ENCODE results near the gene POU2AF3.
"Not testable (repeated sequence)": the region's sequence is repeated elsewhere in the genome, so short reads cannot be mapped to it uniquely, and the experiment has no call there.

POU2AF3 gene, protein sequence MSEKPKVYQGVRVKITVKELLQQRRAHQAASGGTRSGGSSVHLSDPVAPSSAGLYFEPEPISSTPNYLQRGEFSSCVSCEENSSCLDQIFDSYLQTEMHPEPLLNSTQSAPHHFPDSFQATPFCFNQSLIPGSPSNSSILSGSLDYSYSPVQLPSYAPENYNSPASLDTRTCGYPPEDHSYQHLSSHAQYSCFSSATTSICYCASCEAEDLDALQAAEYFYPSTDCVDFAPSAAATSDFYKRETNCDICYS

DNA sequence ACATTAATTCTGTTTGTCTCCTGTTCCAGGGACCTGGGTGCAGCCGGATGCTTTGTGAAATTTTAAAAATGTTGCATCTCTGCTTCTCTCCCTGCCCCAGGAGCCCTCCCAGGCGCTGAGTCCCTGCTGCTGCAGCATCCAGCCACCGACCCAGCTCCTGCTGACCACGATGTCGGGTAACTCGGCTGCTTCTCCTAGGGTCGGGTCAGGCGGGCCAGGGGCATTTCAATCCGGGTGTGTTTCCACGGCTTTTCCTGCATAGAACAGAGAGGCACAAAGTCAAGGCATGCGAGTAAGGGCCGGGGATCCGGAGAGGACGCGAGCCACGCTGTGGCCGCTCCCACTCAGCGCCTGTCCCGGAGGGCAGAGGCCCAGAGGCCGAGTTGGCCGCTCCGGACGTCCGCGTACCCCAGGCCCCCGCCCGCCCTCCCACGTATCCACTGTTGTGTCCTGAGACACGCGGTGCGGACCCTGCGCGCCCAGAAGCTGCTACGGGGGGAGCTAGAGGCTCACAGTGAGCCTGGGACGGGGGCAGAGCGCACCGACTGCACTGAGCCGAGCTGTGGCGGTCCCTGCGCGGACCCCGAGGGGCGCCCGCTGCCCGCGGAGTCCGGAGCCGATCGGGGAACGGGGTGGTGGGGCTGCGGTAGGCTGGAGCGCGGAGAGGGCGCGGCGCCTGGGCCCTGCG is at the start of gene POU2AF3:
Gene POU2AF3, plus strand, starts transcription at position 134 of the 688 bp plus-strand sequence. Its CDS starts 36 bp downstream, at position 170.
- DNase-seq (ENCODE audit: low read depth in 2 of 3, low spot score in 1 of 3), result no peak

DNA sequence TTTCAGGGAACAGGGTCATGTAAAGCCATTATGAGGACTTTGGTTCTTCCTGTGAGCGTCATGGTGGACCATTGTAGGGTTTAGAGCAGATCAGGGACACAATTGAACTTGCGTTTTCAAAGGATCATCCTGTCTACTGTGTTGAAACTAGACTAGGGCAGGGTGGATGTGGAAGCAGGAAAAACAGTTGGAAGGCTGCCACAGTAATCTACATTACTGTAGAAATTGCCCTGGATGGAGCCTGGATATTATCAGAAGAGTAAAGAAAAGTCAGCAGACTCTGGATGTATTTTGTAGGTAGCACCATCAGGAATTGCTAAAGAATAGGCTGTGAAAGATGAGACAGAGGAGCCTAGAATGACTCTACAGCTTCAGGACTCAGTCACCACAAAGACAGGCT is 47.4 kb upstream of the POU2AF3 start:
- no peak for DNase-seq (ENCODE audit: low read depth in 2 of 3, low spot score in 1 of 3)

DNA sequence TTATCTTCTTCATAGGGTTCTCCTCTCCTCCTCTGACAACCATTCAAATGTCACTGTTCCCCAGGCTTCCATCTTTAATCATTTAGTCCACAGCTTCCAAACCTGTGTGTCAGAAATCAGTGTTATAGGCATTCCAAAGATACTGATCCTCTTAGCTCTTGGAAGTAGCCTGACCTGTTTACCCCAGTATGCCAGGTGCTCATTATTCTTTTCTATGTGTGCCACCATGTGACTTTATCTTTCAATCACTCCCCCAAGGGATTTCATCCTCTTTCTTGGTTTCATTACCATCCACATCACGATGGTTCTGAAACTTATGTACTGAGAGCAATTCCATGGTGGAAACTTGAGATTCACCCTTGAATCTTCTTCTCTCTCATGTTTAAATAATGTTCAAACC is 45.2 kb upstream of the POU2AF3 start:
- DNase-seq (ENCODE audit: low read depth in 2 of 3, low spot score in 1 of 3), result no peak

DNA sequence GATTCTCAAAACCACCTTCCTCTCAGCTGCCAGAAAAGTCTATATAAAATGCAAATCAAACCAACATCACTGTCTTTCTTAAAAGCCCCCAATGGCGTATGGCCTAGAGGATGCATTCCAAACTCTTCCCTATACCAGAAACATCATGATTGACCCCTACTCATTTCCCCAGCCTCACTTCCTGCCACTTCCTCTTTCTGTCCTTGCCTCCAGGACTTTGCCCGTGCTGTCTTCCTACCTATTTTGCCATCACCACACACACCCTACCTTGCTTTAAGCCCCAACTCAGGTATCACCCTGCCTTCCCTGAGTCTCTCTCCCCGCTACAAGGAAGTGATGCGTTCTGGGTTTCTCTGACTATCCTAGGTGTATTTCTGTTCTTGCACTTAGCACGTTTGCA is 44.7 kb upstream of the POU2AF3 start:
- DNase-seq (ENCODE audit: low read depth in 2 of 3, low spot score in 1 of 3), result no peak

DNA sequence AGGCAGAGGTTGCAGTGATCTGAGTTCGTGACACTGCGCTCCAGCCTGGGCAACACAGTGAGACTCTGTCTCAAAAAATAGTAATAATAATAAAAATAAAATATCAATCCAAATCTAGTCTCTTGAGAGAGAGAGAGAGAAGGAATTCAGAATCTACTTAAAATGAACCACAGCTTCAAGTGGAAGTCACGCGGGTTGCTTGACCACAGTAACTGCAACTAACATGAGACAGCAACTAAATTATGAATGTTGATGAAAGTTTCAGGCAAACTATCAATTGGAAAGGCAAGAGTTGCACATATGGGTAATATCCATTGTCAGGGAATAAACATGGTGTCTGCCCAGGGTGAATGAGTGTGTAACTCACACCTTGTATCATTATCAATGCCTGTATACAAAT is 40.3 kb upstream of the POU2AF3 start:
- no peak for DNase-seq (ENCODE audit: low read depth in 2 of 3, low spot score in 1 of 3)

DNA sequence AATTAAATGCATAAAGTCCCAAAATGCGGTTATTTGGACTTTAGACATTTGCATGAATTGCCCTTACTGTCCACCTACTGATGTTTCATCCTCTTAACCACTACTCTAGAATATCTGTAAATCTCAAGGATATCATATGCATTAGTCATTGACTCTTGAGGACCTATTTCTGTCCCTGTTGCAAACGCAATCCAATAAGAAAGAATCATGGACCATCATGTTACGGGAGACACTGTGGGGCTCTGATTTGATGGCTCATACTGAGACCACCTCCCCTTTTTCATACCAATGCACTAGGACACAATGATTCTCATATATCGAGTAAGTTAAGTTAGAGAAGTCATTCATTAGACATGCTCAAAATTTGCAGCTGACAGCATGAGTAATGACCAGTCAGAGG is 38.5 kb upstream of the POU2AF3 start:
- no peak for DNase-seq (ENCODE audit: low read depth in 2 of 3, low spot score in 1 of 3)

DNA sequence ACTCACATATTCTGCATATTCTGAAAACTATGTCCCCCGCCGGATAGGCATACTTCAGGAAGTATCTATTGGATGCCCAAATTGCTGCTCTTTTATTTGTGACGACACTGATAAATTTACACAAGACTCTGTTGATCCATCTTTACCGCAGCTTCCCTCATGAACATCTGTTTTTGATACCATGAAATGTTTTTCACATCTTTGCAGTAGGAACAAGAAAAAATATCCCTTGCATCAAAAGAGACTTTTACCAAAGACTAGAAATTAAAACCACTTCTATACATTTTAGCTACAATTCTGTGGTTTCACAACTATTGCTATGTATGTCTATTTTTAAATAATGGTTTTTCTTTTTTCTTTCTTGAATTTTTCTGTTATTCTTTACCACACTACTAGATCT is 37.5 kb upstream of the POU2AF3 start:
- no peak for DNase-seq (ENCODE audit: low read depth in 2 of 3, low spot score in 1 of 3)

DNA sequence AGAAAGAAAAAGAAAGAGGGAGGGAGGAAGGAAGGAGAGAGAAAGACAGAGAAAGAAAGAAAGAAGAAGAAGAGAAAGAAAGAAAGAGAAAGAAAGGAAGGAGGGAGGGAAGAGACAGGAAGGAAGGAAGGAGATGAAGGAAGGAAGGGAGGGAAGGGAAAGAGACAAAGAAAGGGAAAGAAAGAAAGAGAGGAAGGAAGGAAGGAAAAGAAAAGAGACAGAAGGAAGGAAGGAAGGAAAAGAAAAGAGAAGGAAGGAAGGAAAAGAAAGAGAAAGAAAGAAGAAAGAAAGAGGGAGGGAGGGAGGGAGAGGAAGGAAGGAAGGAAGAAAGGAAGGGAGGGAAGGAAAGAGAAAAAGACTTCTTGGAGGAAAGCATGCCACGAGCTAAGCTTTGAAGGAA is 33.7 kb upstream of the POU2AF3 start:
- DNase-seq (ENCODE audit: low read depth in 2 of 3, low spot score in 1 of 3), result no peak

DNA sequence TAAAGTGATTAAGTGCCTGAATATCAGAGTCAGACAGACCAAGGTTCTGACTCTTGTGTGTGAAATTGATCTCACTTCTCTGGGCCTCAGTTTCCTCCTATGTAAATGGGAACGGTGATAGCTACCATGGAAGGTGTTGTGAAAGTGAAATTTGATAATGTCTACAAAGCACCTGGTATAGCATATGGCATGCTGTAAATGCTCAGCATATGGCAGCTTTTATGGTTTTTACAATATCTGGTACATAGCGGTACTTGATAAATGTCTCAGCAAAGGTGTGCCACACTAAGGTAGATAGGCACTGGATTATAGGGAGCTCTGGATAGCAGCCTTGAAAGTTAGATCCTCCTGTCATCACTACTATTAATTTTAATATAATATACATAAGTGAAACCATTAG is 32.9 kb upstream of the POU2AF3 start:
- no peak for DNase-seq (ENCODE audit: low read depth in 2 of 3, low spot score in 1 of 3)

DNA sequence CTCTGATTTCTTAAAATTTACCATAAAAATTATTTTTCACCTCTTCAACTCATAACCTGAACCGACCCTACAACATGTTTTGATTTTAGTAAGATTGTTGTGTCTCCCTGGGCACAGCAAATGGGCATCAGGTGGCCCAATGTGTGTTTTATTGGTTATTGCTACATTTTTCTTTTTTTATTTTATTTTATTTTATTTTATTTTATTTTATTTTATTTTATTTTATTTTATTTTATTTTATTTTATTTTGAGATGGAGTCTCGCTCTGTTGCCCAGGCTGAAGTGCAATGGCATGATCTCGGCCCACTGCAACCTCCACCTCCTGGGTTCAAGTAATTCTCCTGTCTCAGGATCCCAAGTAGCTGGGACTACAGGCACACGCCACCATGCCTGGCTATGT is 30.0 kb upstream of the POU2AF3 start:
- DNase-seq (ENCODE audit: low read depth in 2 of 3, low spot score in 1 of 3), result not testable (repeated sequence)

DNA sequence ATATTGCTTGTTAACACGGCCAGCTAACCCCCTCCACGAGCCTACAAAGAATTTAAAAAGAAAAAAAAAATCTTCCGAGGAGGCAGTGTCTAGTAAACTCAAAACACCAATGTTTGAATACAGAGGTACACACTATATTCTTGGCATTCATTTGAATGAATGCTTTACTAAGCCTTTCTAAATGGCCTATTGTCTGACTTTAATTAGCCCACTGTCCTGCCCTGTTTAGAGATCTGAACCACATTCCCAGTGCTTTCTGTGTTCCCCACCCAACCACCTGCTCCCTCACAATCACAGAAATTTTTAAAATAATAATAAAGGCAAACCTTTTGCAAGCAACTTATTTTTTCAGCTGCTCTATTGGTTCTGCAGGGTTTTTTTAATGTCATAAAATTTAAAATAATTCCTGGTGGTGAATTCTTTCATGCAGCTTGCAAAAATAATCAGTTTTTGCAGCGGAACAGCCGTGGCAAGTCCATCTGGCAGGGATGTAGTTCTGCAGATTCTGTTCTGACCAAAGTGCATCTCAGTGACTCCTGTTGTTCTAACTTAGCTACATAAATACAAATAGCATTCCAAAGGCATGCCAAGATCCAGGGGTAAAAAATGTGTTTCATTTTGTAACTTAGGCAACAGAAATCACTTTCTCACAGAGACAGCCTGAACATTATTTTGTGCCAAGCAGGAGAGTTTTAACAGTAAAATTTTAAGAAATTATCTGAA is 29.0 kb upstream of the POU2AF3 start:
- DNase-seq (ENCODE audit: low read depth in 2 of 3, low spot score in 1 of 3), result no peak

DNA sequence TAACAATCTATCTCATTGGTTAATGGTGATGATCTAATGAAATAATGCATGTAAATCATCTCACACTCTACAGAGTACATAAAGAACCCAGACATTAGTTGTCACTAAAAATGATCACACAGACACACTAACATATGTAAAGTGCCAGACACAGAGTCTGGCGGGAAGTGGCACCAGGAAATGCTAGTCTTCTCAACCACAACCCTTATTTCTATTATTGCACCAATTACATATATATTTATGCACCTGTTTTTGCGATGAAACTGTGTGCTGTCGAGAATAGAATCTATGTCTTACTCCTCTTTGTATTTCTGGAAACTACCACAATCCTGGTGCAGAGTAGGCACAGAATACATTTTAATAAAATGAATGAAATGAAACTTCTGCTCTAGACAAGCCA is 25.9 kb upstream of the POU2AF3 start:
- no peak for DNase-seq (ENCODE audit: low read depth in 2 of 3, low spot score in 1 of 3)

DNA sequence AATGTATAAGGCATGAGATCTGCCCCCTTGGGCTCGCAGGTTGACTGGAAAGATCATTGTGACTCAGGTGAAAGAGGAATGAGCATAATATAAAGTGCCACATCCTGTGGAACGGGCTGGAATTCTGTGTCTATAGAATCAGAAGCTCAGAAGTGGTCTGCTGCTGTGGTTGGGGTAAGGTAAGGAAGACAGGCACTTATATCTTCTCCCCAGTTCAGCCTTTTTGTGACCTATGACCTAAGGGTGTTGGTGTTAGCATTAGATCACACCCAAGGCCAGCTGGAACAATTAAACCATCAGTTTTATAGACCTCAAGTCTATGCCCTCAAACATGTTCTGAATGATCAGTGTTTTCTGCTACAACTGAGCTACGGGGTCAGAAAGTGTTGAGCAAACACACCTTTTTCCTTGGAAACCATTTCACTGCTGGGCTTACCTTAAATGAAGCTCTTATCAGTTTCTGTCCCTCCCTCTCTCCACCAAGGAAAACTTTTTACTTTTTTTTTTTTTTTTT is 15.7 kb upstream of the POU2AF3 start:
- no peak for DNase-seq (ENCODE audit: low read depth in 2 of 3, low spot score in 1 of 3)

DNA sequence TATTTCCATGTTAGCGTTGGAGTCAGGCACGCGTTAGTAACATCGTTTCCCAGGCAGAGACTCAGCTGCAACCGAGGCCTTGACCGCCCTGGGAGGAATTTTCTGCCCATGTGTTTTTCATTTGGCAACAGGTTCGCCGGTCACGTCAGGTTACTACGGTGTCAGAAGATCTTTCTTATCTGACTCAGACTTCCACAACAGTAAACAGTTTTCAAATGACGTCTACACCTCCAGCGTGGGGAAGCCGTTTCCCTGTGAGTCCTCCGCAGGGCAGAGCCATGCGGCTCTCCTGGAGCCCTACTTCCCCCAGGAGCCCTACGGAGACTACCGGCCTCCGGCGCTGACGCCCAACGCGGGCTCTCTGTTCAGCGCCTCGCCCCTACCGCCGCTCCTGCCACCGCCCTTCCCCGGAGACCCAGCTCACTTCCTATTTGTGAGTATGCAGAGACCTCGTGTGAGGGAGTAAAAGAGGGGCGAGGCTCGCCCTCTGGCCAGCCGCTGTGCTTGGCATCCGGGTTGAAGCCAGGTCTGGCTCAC is 14.3 kb upstream of the POU2AF3 start:
- no peak for DNase-seq (ENCODE audit: low read depth in 2 of 3, low spot score in 1 of 3)

DNA sequence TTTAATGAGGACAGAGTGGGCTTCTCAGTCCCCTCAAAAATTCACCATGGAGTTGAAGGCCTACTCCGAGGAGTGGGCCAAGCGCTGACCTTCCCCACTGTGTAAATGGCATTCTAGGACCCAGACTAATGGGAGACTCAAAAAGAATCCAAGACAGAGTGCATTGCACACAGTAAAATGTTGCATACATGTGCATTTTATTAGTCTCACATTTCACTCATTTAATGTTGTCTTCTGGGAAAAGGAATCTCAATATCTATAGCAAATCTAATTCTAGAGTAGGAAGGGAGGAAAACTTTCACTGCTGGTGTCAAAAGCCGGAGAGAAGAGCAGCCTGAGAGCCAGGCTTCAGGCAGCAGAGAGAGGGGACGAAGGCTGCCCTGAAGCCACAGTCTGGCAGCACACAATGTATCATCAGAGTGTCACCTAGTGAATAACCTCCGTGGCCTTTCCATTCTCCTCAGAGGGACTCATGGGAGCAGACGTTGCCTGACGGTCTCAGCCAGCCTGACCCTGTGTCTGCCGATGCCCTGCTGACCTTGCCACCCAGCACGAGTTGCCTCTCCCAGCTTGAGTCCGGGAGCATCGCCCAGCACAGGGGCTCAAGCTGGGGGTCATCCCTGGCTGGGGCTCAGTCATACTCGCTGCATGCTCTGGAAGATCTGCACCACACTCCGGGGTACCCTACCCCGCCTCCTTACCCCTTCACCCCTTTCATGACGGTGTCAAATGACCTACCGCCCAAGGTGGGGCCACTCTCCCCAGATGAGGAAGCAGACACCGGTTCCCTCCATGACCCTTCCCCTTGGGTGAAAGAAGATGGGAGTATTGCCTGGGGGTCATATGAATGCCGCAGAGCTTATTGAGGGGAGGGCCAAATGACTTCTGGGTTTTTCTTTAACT is 12.9 kb upstream of the POU2AF3 start:
- no peak for DNase-seq (ENCODE audit: low read depth in 2 of 3, low spot score in 1 of 3)

DNA sequence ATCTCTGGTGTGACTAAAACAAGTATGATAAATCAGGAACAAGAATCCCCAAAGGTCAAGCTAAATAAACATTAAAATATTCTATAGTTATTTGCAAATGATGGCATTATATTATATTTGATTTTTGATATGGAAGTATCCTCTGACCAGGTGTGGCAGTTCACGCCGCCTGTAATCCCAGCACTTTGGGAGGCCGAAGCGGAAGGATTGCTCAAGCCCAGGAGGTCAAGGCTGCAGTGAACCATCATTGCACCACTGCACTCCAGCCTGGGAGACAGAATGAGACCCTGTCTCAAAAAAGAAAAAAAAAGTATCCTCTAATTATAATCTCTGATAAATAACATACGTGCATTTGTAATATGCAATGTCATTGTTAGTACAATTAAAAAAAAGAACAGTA is 6.6 kb upstream of the POU2AF3 start:
- no peak for DNase-seq (ENCODE audit: low read depth in 2 of 3, low spot score in 1 of 3)

DNA sequence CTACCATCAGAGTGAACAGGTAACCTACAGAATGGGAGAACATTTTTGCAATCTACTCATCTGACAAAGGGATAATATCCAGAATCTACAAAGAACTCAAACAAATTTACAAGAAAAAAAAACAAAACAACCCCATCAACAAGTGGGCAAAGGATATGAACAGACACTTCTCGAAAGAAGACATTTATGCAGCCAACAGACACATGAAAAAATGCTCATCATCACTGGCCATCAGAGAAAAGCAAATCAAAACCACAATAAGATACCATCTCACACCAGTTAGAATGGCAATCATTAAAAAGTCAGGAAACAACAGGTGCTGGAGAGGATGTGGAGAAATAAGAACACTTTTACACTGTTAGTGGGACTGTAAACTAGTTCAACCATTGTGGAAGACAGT is 5.9 kb upstream of the POU2AF3 start:
- not testable (repeated sequence) for DNase-seq (ENCODE audit: low read depth in 2 of 3, low spot score in 1 of 3)

DNA sequence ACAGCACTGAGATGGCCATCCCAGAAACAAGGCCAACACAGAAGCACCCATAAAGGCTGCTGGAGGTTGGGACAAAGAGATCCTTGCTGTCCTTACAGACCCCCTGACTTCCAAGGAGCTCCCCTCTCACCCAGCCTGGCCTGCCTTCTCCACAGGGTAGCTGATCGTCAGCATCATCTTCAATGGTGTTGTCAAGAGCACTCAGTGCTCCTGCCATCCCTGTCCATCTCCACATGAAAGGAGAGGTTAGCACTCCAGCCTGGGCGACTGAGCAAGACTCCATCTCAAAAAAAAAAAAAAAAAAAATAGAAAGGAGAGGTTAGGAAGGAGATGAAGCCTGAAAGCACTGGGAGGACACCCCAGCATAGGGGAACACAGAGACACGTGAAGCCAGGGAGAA is 2.1 kb upstream of the POU2AF3 start:
- no peak for DNase-seq (ENCODE audit: low read depth in 2 of 3, low spot score in 1 of 3)

DNA sequence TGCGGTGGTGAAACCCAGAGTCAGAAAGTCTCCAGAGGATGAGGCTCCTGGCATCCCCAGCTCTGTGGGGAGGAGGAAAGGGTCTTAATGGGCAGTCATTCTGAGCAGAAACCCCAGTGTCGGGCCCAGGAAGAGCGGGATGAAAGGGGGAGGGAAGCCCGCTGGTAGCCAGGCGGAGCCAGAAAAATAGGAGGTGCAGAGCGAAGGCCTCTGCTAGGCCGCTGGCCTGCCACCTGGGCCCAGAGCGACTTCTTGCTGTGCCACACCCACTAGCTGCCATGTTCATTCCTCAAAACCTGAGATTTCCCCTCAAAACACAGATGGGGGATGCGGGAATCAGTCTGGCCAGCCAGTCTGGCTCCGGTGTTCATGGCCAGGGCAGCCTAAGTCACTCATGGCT is 650 bp upstream of the POU2AF3 start:
- no peak for DNase-seq (ENCODE audit: low read depth in 2 of 3, low spot score in 1 of 3)

DNA sequence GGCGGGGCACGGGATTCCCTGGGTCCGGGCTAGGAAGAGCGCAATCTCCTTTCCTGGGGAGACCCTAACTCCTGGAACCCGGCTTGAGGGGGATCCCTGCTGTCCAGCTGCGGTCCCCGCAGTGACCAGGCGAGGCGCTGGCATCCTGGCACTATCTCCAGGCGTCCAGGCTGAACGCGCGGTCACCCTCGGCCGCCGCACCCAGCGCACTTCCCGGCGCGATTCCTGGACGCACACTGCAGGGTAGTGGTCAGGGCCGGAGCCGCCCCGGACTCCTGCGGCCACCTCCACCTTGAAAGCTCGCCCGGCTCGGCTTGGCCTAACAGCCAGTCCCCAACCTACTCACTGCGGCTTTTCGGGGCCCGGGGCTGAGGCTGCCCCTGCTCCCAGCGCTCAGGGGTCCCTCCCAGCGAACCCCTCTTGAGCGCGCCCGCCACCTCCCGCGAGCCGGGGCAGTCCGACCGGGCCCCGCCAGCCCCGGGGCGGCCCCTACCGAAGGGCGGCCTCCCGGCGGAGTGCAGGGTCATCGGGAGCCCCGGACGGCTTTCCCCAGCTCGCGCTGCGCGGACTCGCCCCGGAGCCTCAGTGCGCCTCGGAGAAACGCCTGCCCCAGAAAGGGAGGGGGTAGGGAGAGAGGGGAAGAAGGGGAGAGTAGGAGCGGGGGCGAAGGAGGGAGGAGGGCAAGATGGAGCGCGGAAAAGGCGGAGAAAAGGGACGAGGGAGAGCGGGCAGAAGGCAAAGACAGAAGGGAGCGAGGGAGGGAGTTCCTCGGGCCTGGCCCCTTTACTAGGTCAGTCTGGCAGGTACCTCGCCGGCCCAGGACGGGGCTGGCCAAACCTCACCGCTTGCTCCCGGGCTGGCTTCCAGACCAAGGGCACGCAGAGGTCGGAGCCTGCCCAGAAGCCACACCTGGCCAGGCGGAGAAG is 1.0 kb downstream of the POU2AF3 start:
- no peak for DNase-seq (ENCODE audit: low read depth in 2 of 3, low spot score in 1 of 3)

Data from stimulated activated CD4-positive, alpha-beta T cell treated with anti-CD3 and anti-CD28 coated beads, Interleukin-12 subunit alpha, Interleukin-12 subunit beta, amount 100 ng/mL, for 48 hours (primary cell).